Testis (tissue), 2 donors: Measurements from ENCODE around the gene NLGN1.

Experiments used
- POLR2A ChIP-seq: fragments of 450-650 bp; IDR thresholded peaks from one replicate; pipeline ENCODE4 v1.6.1; 2017; ENCODE audit warnings: antibody characterized with exemption, mild to moderate bottlenecking, moderate library complexity
- TF ChIP-seq, protein P1 (sequence below), 3 experiments: fragments of 450-650 bp in 2 of 3; fragments of 200-600 bp in 1 of 3; sonication (generic) in 1 of 3; IDR thresholded peaks; one replicate each; pipeline ENCODE4 v1.5.1; 2016 to 2019; ENCODE audit warnings: antibody characterized with exemption in 3 of 3, mild to moderate bottlenecking in 2 of 3, moderate library complexity in 1 of 3

DNA sequence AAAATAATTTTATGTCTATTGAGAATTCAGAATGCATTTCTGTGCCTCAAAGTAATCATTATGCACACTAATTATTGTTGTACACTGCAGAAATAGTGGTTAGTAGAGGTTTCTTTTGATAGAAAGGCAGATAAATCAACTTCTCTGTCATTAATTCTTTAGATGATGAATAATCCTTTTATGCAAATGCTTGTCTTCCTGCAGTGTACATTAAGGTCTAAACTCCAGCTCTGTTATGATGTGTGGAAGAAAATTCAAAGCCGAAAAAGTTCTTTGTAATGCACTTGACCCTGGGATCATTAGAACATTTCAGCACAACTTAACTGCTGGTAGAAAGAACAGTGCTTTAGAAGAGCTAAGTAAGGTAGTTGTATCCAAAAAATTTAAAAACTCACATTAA, 353.0 kb downstream of the NLGN1 start:
- TF ChIP-seq, protein P1, sequence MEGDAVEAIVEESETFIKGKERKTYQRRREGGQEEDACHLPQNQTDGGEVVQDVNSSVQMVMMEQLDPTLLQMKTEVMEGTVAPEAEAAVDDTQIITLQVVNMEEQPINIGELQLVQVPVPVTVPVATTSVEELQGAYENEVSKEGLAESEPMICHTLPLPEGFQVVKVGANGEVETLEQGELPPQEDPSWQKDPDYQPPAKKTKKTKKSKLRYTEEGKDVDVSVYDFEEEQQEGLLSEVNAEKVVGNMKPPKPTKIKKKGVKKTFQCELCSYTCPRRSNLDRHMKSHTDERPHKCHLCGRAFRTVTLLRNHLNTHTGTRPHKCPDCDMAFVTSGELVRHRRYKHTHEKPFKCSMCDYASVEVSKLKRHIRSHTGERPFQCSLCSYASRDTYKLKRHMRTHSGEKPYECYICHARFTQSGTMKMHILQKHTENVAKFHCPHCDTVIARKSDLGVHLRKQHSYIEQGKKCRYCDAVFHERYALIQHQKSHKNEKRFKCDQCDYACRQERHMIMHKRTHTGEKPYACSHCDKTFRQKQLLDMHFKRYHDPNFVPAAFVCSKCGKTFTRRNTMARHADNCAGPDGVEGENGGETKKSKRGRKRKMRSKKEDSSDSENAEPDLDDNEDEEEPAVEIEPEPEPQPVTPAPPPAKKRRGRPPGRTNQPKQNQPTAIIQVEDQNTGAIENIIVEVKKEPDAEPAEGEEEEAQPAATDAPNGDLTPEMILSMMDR (IDR thresholded peaks at IDR 0.05) = no peak
- TF ChIP-seq POLR2A = no peak
